NCI-H187 (cell line): ENCODE measurements around the gene LMAN1.

ENCODE experiments used
- DNase-seq, 2 experiments: peaks; one replicate each; lab custom pipeline; 2025; lab: John Stamatoyannopoulos, UW

Gene LMAN1

GRCh38 chr18:59358712-59359575 is at the start of gene LMAN1:
Gene LMAN1, minus strand, starts transcription at chr18:59359265. Its CDS starts 21 bp downstream, at chr18:59359244.
- DNase-seq, result peak; percentile 81 to 88

GRCh38 chr18:59402432-59403090 is 43.5 kb upstream of the LMAN1 start:
- DNase-seq, result peak; percentile 48 to 79

GRCh38 chr18:59400407-59400806 is 41.3 kb upstream of the LMAN1 start:
- no peak for DNase-seq

GRCh38 chr18:59395226-59396175 is 36.4 kb upstream of the LMAN1 start:
- no peak for DNase-seq

- no peak for DNase-seq
Measured at GRCh38 chr18:59393381-59393780, 34.3 kb upstream of the LMAN1 start.

- no peak for DNase-seq
Measured at GRCh38 chr18:59388817-59389216, 29.8 kb upstream of the LMAN1 start.

GRCh38 chr18:59387687-59388565 is 28.9 kb upstream of the LMAN1 start:
- peak; percentile 44 to 52 for DNase-seq

GRCh38 chr18:59386909-59387686 is 28.0 kb upstream of the LMAN1 start:
- no peak for DNase-seq

- no peak for DNase-seq
Measured at GRCh38 chr18:59385191-59385590, 26.1 kb upstream of the LMAN1 start.

GRCh38 chr18:59383851-59384250 is 24.8 kb upstream of the LMAN1 start:
- DNase-seq, result peak in 1 of 2 experiments; percentile 6

GRCh38 chr18:59382383-59382782 is 23.3 kb upstream of the LMAN1 start:
- DNase-seq, result no peak

GRCh38 chr18:59381949-59382348 is 22.9 kb upstream of the LMAN1 start:
- DNase-seq, result no peak

GRCh38 chr18:59380706-59381105 is 21.6 kb upstream of the LMAN1 start:
- DNase-seq, result no peak

- DNase-seq, result no peak
Measured at GRCh38 chr18:59379772-59380522, 20.9 kb upstream of the LMAN1 start.

GRCh38 chr18:59377613-59378337 is 18.7 kb upstream of the LMAN1 start:
- DNase-seq, result no peak

GRCh38 chr18:59376351-59376935 is 17.4 kb upstream of the LMAN1 start:
- no peak for DNase-seq

- no peak for DNase-seq
Measured at GRCh38 chr18:59374128-59374527, 15.1 kb upstream of the LMAN1 start.

GRCh38 chr18:59372975-59373374 is 13.9 kb upstream of the LMAN1 start:
- DNase-seq, result no peak

- DNase-seq, result no peak
Measured at GRCh38 chr18:59360381-59360780, 1.3 kb upstream of the LMAN1 start.
